Measurements from ENCODE around the gene HOXD13. TPM values are rescaled to one million over a fixed set of nuclear protein-coding genes. Genes with fewer than 3 reads are reported as not detected.
A peak's percentile ranks its signal among the peaks of the same experiment; 100 is the strongest.

The HOXD13 gene
- total RNA-seq, 2 experiments from 2014 or later, result not detected

DNA sequence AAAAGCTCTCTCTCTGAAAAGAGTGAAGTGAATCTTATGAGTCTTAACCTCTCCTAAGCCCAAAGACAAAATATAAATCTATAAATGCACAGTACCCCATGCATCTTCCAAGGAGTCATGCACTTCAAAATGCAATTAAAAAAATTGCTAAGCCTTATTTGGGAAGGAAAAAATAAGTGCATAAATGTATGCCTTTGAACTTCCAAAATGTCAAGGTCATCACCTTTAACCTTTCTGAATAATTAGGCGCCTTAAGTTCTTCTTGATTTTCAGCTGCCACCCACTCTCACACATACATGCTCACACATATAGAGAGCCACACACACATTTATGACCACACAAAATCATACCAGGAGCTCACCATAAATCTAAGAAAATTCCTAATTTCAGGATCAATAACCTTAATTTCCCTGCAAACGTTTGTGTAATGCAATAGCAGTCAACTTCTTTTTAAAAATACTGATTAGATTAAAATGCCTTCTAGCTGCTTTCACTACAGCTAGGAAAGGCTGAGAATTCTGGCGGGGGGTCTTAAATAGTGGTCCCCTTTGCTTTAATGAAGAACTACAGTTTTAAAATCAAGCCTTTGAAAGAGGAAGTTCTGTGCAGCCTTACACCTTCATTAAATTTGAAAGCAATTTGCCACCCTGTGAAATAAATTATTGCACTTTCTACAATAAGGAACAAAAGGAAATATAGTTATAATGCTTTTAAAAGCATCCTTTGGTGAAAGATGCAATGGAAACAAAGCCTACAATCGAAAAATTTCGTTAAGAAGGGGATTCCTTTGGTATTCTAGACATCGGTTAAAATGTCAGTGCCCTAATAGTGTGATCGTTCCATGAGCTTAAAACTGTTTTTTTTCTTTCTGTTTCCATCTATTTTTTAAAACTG is 18.1 kb downstream of the HOXD13 start:
- peaks cover 6% of the 10 kb centered on the region for H3K4me1 Mint-ChIP-seq
- H3K4me3 Mint-ChIP-seq, result no peak overlapping the region
- no peaks in the 10 kb centered on the region for H3K9me3 Mint-ChIP-seq
- H3K27me3 Mint-ChIP-seq, result peaks cover 83% of the 10 kb centered on the region
- peaks cover 16% of the 10 kb centered on the region for H3K36me3 Mint-ChIP-seq (ENCODE audit: low read depth)
- POLR2A ChIA-PET, result no interaction called here
- DNase-seq, result no peak
- CTCF ChIA-PET, result interaction anchor here (0.6 to 2.3 kb wide), 8 partner anchors 8 to 420 kb away, joined by 3 to 9 read pairs (median 4); no protein-coding TSS in a partner anchor
- H3K27ac Mint-ChIP-seq, result peak overlapping the region; percentile 16

GRCh38 chr2:176111309-176111663 is 18.8 kb downstream of the HOXD13 start:
- Mint-ChIP-seq H3K36me3 (ENCODE audit: low read depth) (peaks cover 13% of the 10 kb centered on the region), H3K9me3 (no peaks in the 10 kb centered on the region), H3K27ac (no peak overlapping the region), H3K27me3 (peaks cover 81% of the 10 kb centered on the region), H3K4me1 (peaks cover 3% of the 10 kb centered on the region), H3K4me3 (no peak overlapping the region)
- ChIA-PET CTCF (interaction anchor here (0.7 to 2.3 kb wide), 5 partner anchors 8 to 421 kb away, joined by 3 to 9 read pairs (median 4); no protein-coding TSS in a partner anchor), POLR2A (no interaction called here)
- DNase-seq, result no peak

GRCh38 chr2:176111846-176112374 is 19.4 kb downstream of the HOXD13 start:
- ChIA-PET CTCF (interaction anchor here (2.2 kb wide), 1 partner anchor 9 kb away, joined by 9 read pairs; no protein-coding TSS in a partner anchor), POLR2A (no interaction called here)
- no peak overlapping the region for H3K4me3 Mint-ChIP-seq
- H3K27ac Mint-ChIP-seq, result no peak overlapping the region
- peaks cover 85% of the 10 kb centered on the region for H3K27me3 Mint-ChIP-seq
- DNase-seq, result no peak
- peaks cover 11% of the 10 kb centered on the region for H3K36me3 Mint-ChIP-seq (ENCODE audit: low read depth)
- H3K9me3 Mint-ChIP-seq, result no peaks in the 10 kb centered on the region
- peaks cover 2% of the 10 kb centered on the region for H3K4me1 Mint-ChIP-seq

DNA sequence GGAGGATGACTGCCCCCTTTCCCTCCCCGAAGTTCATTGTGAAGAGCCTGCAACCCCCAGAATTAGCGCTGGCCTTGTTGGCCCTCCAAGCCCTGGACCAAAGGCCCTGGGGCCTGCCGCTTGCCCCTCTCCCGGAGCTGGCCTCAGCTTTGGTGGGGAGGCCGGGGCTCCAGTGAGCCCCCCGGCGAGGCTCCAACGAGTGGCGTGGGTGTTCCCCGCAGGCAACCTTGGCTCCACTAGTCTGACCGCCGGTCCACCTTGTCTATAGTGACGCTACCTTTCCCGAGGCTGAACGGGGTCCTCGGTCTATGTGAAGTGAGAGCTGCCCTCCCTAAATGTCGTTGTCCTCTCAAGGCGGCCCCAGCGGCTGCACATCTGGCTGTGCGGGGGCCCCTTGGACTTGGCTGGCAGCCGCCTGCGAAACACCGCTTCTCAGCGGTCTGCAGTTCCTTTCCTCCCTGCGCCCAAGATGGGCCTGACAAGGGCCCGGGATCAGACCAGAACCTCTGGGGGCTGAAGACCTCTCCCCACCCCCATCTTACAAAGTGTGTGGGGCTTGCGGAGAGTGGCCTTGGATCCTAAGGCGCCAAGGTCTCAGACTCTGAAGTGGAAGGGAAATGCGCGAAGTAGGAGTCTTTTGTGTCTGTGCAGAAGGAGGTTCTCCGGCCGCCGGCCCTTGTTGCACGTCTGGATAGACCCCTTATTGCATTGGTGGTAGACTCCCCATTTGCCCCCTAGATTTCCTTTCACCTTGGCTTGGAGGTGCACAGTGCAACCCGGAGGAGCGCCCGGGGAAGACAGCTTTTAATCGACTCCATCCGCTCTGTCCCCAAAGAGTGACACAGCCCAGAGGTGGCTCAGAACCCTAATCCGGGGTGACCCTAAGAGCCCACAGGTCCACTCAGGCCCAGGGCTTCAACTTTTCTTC is 20.1 kb downstream of the HOXD13 start:
- no peaks in the 10 kb centered on the region for H3K9me3 Mint-ChIP-seq
- H3K27ac Mint-ChIP-seq, result no peak overlapping the region
- CTCF ChIA-PET, result interaction anchor here (0.8 to 1.2 kb wide), 2 partner anchors 15 to 16 kb away, joined by 3 to 4 read pairs; no protein-coding TSS in a partner anchor
- POLR2A ChIA-PET, result no interaction called here
- no peak overlapping the region for H3K4me3 Mint-ChIP-seq
- DNase-seq, result no peak
- H3K27me3 Mint-ChIP-seq, result peaks cover 86% of the 10 kb centered on the region
- H3K4me1 Mint-ChIP-seq, result no peaks in the 10 kb centered on the region
- peaks cover 11% of the 10 kb centered on the region for H3K36me3 Mint-ChIP-seq (ENCODE audit: low read depth)

DNA sequence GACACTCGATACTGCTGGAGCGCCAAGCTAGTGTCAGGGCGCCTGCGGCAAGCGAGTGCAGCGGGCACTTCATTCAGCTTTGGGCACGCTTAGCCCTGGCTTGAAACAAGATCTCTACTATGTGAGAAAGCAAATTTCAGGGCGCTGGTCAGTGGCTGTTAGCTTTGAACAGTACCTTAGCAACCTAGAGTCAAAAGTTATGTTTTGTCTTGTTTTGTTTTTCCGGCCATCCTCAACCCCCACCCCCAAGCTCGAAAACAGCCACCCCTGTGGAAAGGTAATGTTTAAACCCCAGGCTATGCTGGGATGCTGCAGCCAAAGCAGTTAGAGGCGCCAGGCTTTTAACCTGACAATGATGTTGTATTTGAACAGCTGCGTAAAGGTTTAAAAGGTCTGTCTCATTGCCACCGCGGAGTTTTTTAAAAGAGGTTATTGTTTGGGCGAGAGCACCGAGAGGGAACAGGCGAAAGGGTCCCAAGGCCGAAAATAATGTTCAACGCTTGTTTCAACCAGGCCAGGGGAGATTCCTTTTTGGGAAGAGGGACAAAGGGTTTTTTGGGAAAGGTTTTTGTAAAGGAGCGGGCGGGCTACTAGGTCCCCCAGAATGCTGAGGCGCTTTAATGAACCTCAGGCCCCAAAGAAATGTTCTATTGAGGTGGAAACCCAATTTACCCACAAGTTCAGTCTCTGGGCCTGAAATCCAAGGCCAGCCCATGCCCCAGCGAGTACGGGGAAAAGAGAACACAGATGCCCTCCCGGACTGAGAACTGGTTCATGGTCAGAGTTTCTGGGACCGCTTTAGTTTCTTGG is 21.8 kb downstream of the HOXD13 start:
- peaks cover 92% of the 10 kb centered on the region for H3K27me3 Mint-ChIP-seq
- DNase-seq, result no peak
- no peak overlapping the region for H3K4me3 Mint-ChIP-seq
- no peak overlapping the region for H3K27ac Mint-ChIP-seq
- ChIA-PET POLR2A (no interaction called here), CTCF (interaction anchor here (1.2 to 1.3 kb wide), 2 partner anchors 17 to 1773 kb away, joined by 3 read pairs; no protein-coding TSS in a partner anchor)
- peaks cover 10% of the 10 kb centered on the region for H3K36me3 Mint-ChIP-seq (ENCODE audit: low read depth)
- peaks cover 6% of the 10 kb centered on the region for H3K4me1 Mint-ChIP-seq
- no peaks in the 10 kb centered on the region for H3K9me3 Mint-ChIP-seq

- H3K27ac Mint-ChIP-seq, result no peak overlapping the region
- H3K27me3 Mint-ChIP-seq, result peaks cover 92% of the 10 kb centered on the region
- ChIA-PET POLR2A (no interaction called here), CTCF (no interaction called here)
- no peak for DNase-seq
- peaks cover 8% of the 10 kb centered on the region for H3K36me3 Mint-ChIP-seq (ENCODE audit: low read depth)
- H3K4me3 Mint-ChIP-seq, result no peak overlapping the region
- peaks cover 6% of the 10 kb centered on the region for H3K4me1 Mint-ChIP-seq
- no peaks in the 10 kb centered on the region for H3K9me3 Mint-ChIP-seq
Measured at GRCh38 chr2:176114930-176115625, 22.6 kb downstream of the HOXD13 start.

DNA sequence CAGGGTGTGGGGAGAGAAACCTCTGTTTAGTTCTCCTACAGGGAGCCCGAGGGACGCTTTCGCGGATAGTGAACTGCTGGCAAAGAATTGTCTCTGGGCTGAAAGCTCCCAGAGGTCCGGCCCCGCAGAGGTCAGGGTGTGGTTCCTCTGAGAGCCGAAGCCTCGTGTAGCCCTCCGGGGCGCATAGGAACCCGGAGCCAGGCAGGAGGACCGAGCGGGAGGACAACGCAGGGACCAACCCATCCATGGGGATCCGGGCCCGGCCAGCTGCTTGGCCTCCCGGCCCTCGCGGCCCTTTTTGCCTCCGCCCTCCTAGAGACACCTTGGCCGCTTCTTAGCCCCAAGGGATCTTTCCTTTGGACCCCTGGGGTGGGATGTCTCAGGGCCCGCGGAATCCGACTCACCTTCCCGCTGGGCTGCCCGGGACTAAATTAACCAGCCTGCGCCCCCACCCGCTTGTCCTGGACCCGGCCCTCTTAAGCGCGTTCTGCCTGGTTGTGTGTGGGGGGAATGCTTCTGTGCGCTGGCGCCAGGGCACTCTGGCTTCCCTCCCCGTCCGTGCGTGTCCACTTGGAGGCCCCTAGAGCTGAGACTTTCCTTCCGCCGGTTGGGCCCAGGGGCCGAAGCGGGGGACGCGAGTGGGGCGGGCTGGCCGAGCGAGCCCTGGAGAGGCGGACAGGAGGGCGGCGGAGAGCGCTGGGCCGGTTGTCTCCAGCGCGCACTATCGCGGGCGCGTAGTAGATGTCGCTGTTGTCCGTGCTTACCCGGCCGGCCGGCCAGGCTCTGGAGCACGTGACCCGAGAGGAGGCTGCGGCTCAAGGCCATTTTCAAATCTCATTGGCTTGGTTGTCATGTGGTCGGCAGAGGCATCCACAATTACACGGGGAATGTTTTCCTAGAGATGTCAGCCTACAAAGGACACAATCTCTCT is 23.6 kb downstream of the HOXD13 start, which contains the start of gene HOXD10:
HOXD10 (plus strand) TSS at position 896 of the 931 bp plus-strand sequence. CDS start 56 bp downstream, outside the sequence.
- ChIA-PET POLR2A (no interaction called here), CTCF (interaction anchor here (1.0 kb wide), 1 partner anchor 16 kb away, joined by 4 read pairs; no protein-coding TSS in a partner anchor)
- Mint-ChIP-seq H3K9me3 (no peaks in the 10 kb centered on the region), H3K27me3 (peaks cover 92% of the 10 kb centered on the region), H3K36me3 (ENCODE audit: low read depth) (peaks cover 8% of the 10 kb centered on the region), H3K4me1 (peaks cover 6% of the 10 kb centered on the region), H3K4me3 (no peak within 1 kb of the TSS), H3K27ac (peak within 1 kb of the TSS; percentile 35)
- no peak for DNase-seq

DNA sequence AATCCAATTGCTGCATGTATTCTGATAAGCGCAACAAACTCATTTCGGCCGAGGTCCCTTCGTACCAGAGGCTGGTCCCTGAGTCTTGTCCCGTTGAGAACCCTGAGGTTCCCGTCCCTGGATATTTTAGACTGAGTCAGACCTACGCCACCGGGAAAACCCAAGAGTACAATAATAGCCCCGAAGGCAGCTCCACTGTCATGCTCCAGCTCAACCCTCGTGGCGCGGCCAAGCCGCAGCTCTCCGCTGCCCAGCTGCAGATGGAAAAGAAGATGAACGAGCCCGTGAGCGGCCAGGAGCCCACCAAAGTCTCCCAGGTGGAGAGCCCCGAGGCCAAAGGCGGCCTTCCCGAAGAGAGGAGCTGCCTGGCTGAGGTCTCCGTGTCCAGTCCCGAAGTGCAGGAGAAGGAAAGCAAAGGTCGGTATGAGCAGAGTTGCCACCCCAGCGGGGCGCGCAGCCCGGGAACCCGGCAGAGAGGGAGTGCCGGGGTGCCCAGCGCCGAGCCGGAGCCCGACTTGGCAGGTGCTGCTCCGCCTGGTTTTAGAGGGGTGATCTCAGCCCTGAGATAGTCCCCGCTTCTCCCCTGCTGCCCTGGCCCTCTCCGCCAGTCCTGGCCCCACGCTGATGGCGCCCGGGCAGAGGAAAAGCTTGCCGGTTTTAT is 24.8 kb downstream of the HOXD13 start:
- Mint-ChIP-seq H3K4me3 (no peak overlapping the region), H3K36me3 (ENCODE audit: low read depth) (peaks cover 8% of the 10 kb centered on the region), H3K27ac (peak overlapping the region; percentile 35), H3K4me1 (peaks cover 6% of the 10 kb centered on the region), H3K27me3 (peaks cover 88% of the 10 kb centered on the region), H3K9me3 (no peaks in the 10 kb centered on the region)
- POLR2A ChIA-PET, result no interaction called here
- CTCF ChIA-PET, result interaction anchor here (1.0 to 1.5 kb wide), 2 partner anchors 9 to 15 kb away, joined by 3 to 4 read pairs; no protein-coding TSS in a partner anchor
- no peak for DNase-seq

DNA sequence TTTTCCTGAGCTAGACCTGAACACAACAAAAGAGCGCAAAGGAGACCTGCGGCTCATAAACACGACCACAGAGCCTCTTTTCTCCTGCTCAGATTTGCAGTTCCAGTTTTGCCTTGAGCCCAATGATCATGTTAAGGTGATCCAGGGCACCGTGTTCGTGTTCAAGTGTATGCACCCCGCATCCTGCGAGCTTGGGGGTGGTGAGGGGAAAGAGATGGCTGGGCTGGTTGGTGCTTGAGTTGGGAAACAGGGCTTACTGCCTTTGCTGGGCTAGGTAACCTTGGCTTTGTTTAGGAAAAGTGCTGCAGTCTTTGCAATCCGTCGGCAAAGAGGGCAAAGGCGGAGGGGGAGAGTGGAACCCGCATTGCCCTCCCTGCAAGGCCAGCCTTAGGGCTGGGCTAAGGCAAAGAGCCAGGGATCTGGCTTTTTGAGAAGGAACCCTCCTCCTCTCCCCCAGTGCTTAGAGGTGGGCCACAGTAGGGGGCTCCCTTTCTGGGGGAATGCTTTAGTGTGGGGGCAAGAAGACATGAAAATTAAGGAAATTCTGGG is 25.4 kb downstream of the HOXD13 start:
- Mint-ChIP-seq H3K36me3 (ENCODE audit: low read depth) (peaks cover 8% of the 10 kb centered on the region), H3K9me3 (no peaks in the 10 kb centered on the region), H3K4me1 (peaks cover 6% of the 10 kb centered on the region), H3K27ac (no peak overlapping the region), H3K27me3 (peaks cover 86% of the 10 kb centered on the region), H3K4me3 (no peak overlapping the region)
- ChIA-PET CTCF (interaction anchor here (1.5 kb wide), 1 partner anchor 8 kb away, joined by 3 read pairs; no protein-coding TSS in a partner anchor), POLR2A (no interaction called here)
- no peak for DNase-seq

GRCh38 chr2:176118601-176119339 is 26.2 kb downstream of the HOXD13 start:
- Mint-ChIP-seq H3K27me3 (peaks cover 84% of the 10 kb centered on the region), H3K36me3 (ENCODE audit: low read depth) (peaks cover 6% of the 10 kb centered on the region), H3K27ac (peak overlapping the region; percentile 19), H3K9me3 (no peaks in the 10 kb centered on the region), H3K4me3 (peak overlapping the region; percentile 60), H3K4me1 (peaks cover 6% of the 10 kb centered on the region)
- DNase-seq, result peak; percentile 33
- CTCF ChIA-PET, result interaction anchor here (1.5 kb wide), 1 partner anchor 7 kb away, joined by 3 read pairs; no protein-coding TSS in a partner anchor
- POLR2A ChIA-PET, result no interaction called here

All from activated CD4-positive, alpha-beta memory T cell treated with anti-CD3 and anti-CD28 coated beads, Interleukin-2, amount 10 ng/mL, durations not matched to agents 7 days and 5 days (primary cell).